ENCODE measurements around the gene SPPL2B.

- TF ChIP-seq ZBTB7A (IDR thresholded peaks at IDR 0.05; ENCODE audit: low read depth) (no peak; the same call in 1 of the 2 replicates), CREB1 (IDR thresholded peaks at IDR 0.05; ENCODE audit: low read depth) (no peak), RAD21 (IDR thresholded peaks at IDR 0.05; ENCODE audit: low read depth) (no peak), FOXM1 (IDR thresholded peaks at IDR 0.05; ENCODE audit: borderline replicate concordance, low read depth) (no peak)
Measured at GRCh38 chr19:2289714-2290435, 38.6 kb upstream of the SPPL2B start.
